GM12878 (cell line): ENCODE data around the gene AGAP1. TPM values are rescaled to one million over a fixed set of nuclear protein-coding genes. Genes with fewer than 3 reads are reported as not detected.

Experiments
- ATAC-seq: fragments of 200-7000 bp; cut with Tn5 transposase; 3 replicates; pipeline ENCODE4 v1.9.1; 2020; ENCODE audit warnings: mild to moderate bottlenecking, moderate library complexity
- BruUV-seq: library from RNA; stranded (reverse); fragments of 400-500 nt; replicated peaks from 2 replicates; lab custom pipeline; 2021; lab: Mats Ljungman, UMichigan
- CTCF ChIA-PET: fragments of 300-600 bp; sonication (Branson Sonifier 250); formaldehyde crosslinking; extraction: SDS; loops from one replicate; lab custom pipeline; 2021; ENCODE audit warnings: inconsistent platforms; lab: Yijun Ruan, JAX
- POLR2A ChIA-PET: fragments of 350-600 bp; formaldehyde crosslinking; extraction: SDS; loops from one replicate; lab custom pipeline; 2021; ENCODE audit warnings: inconsistent platforms; lab: Charles Lee
- RAD21 ChIA-PET: fragments of 300-600 bp; sonication (Branson Sonifier 250); formaldehyde crosslinking; loops from one replicate; lab custom pipeline; 2023; ENCODE audit warnings: antibody characterized with exemption; ENCODE audit not compliant: unreplicated experiment; lab: Charles Lee
- SMC1A ChIA-PET: fragments of 300-600 bp; sonication (Branson Sonifier 250); formaldehyde crosslinking; loops from one replicate; lab custom pipeline; 2023; ENCODE audit not compliant: unreplicated experiment, uncharacterized antibody; lab: Charles Lee
- DNase-seq: peaks from one replicate; pipeline ENCODE4 v3.0.0-alpha.2; 2011; ENCODE audit warnings: low read depth, low spot score
- FAIRE-seq: peaks from 3 replicates; lab custom pipeline; 2011; peaks lifted over from hg19 to GRCh38; lab: Jason Lieb, UNC
- H2AFZ ChIP-seq: 2 replicates; pipeline ENCODE4 v1.6.0; 2011; ENCODE audit warnings: low read depth, low read length, control low read depth; ENCODE audit not compliant: control insufficient read depth
- H3K27ac ChIP-seq: 2 replicates; pipeline ENCODE4 v1.5.1; 2011; ENCODE audit warnings: control low read depth; ENCODE audit not compliant: control insufficient read depth, insufficient read depth
- H3K27me3 ChIP-seq, 2 experiments: replicated peaks in 1 of 2; 2 replicates each; pipeline versions ENCODE4 v1.6.0 to v1.6.1; 2011; ENCODE audit warnings: low read length in 1 of 2; ENCODE audit not compliant: control insufficient read depth in 2 of 2, insufficient read depth in 2 of 2
- H3K36me3 ChIP-seq, 2 experiments: 2 replicates each; pipeline ENCODE4 v1.5.1; 2011; ENCODE audit warnings: low read length in 1 of 2; ENCODE audit not compliant: control insufficient read depth in 2 of 2, insufficient read depth in 2 of 2
- H3K4me1 ChIP-seq: 2 replicates; pipeline ENCODE4 v1.6.1; 2011; ENCODE audit warnings: mild to moderate bottlenecking, low read length, moderate library complexity, mixed read lengths; ENCODE audit not compliant: control insufficient read depth, insufficient read depth
- H3K4me2 ChIP-seq: 2 replicates; pipeline ENCODE4 v1.6.0; 2011; ENCODE audit warnings: control low read depth; ENCODE audit not compliant: control insufficient read depth, insufficient read depth
- H3K4me3 ChIP-seq: fragments of 200-600 bp; sonication (generic); 2 replicates; pipeline ENCODE4 v1.5.1; 2016
- H3K79me2 ChIP-seq: 2 replicates; pipeline ENCODE4 v1.6.0; 2011; ENCODE audit warnings: low read length; ENCODE audit not compliant: control insufficient read depth, insufficient read depth
- H3K9ac ChIP-seq: 2 replicates; pipeline ENCODE4 v1.8.0; 2011; ENCODE audit warnings: low read length, control low read depth, mixed read lengths; ENCODE audit not compliant: control insufficient read depth, insufficient read depth
- H3K9me3 ChIP-seq: replicated peaks from 3 replicates; pipeline ENCODE4 v1.5.1; 2011; ENCODE audit warnings: mild to moderate bottlenecking, low read length; ENCODE audit not compliant: control insufficient read depth, insufficient read depth
- H4K20me1 ChIP-seq: 2 replicates; pipeline ENCODE4 v1.6.0; 2011; ENCODE audit not compliant: control insufficient read depth, insufficient read depth
- ESRRA ChIP-seq: IDR thresholded peaks from 2 replicates; pipeline ENCODE4 v1.6.1; 2012; ENCODE audit warnings: mild to moderate bottlenecking, low read length, improper control_type of control experiment
- HDAC6 ChIP-seq: fragments of 200-600 bp; sonication (generic); IDR thresholded peaks from one replicate; pipeline ENCODE4 v1.8.0; 2017; ENCODE audit warnings: antibody characterized with exemption; ENCODE audit not compliant: unreplicated experiment
- KLF5 ChIP-seq: fragments of 450-650 bp; IDR thresholded peaks from 2 replicates; pipeline ENCODE4 v1.6.1; 2014; ENCODE audit warnings: mild to moderate bottlenecking; ENCODE audit not compliant: partially characterized antibody
- WGBS: methylation state at CpG from one replicate; pipeline ENCODE4 v1.1.6; 2016; ENCODE audit warnings: low lambda C conversion rate; ENCODE audit not compliant: insufficient replicate concordance, insufficient coverage; ENCODE audit errors: missing lambda C conversion rate; 5-methylcytosine and 5-hydroxymethylcytosine counted together
- in situ Hi-C: fragments of 300-500 bp; cut with MboI; formaldehyde crosslinking; loops from 9 replicates; pipeline ENCODE4 v1.14.3; 2018; ENCODE audit warnings: mixed read lengths
- intact Hi-C: fragments of 100-400 bp; cut with micrococcal nuclease; formaldehyde crosslinking; loops from one replicate; pipeline ENCODE4 v1.14.2; 2022; ENCODE audit not compliant: unreplicated experiment
- polyA plus RNA-seq, 11 experiments: library from polyadenylated mRNA; depleted of rRNA in 4 of 11; unstranded in 6 of 11; stranded (reverse) in 5 of 11; fragments of >200 nt; fragmentation: Nextera tagmentation in 4 of 11; fragmentation: Illumina TruSeq in 1 of 11; extraction: Ambion mirVana in 4 of 11; extraction: Trizol in 1 of 11; gene quantifications; 1 replicate in 1 of 11; 2 replicates in 10 of 11; pipeline versions ENCODE4 v1.2.1 to v1.2.3, GENCODE V29; 2011 to 2016; ENCODE audit warnings: inconsistent platforms in 2 of 11, missing spikeins in 2 of 11, low read depth in 1 of 11
- total RNA-seq, 4 experiments: library from RNA; depleted of rRNA in 3 of 4; stranded (reverse); fragments of >200 nt in 3 of 4; fragmentation: Illumina TruSeq in 1 of 4; extraction: Trizol in 1 of 4; gene quantifications; 2 replicates each; pipeline versions ENCODE4 v1.2.1 to v1.2.3, GENCODE V29; 2013 to 2021
- TF ChIP-seq, protein P1 (sequence below): fragments of 450-650 bp; IDR thresholded peaks from 2 replicates; pipeline ENCODE4 v1.6.1; 2017; ENCODE audit warnings: low read depth, mild to moderate bottlenecking, moderate library complexity

The AGAP1 gene
- total and polyA plus RNA-seq, 10 of the 15 experiments (the other 5 are each of a cell fraction or from before 2014, with no cell fraction given): 0.05 to 0.15 (median 0.06) TPM; not detected in 7

DNA sequence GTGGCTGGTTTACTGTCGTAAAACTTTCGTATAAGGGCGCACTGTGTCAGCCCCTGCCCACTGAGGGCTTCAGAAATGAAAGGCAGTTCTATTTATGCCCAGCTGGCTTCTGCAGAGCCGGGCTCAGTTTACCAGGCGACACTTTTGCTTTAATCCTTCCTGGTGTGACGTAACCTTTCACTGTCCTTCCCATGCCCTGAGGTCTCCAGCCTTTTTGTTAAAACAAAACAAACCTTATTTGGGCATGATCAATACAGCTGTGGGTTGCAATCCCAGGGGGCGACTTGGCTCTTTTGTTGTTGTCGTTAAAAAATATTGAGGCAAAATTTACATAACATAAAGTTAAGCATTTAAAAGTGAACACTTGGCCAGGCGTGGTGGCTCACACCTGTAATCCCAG lies 85.3 kb downstream of the AGAP1 start (continued):
- TF ChIP-seq, protein P1, sequence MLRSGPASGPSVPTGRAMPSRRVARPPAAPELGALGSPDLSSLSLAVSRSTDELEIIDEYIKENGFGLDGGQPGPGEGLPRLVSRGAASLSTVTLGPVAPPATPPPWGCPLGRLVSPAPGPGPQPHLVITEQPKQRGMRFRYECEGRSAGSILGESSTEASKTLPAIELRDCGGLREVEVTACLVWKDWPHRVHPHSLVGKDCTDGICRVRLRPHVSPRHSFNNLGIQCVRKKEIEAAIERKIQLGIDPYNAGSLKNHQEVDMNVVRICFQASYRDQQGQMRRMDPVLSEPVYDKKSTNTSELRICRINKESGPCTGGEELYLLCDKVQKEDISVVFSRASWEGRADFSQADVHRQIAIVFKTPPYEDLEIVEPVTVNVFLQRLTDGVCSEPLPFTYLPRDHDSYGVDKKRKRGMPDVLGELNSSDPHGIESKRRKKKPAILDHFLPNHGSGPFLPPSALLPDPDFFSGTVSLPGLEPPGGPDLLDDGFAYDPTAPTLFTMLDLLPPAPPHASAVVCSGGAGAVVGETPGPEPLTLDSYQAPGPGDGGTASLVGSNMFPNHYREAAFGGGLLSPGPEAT: no peak

DNA sequence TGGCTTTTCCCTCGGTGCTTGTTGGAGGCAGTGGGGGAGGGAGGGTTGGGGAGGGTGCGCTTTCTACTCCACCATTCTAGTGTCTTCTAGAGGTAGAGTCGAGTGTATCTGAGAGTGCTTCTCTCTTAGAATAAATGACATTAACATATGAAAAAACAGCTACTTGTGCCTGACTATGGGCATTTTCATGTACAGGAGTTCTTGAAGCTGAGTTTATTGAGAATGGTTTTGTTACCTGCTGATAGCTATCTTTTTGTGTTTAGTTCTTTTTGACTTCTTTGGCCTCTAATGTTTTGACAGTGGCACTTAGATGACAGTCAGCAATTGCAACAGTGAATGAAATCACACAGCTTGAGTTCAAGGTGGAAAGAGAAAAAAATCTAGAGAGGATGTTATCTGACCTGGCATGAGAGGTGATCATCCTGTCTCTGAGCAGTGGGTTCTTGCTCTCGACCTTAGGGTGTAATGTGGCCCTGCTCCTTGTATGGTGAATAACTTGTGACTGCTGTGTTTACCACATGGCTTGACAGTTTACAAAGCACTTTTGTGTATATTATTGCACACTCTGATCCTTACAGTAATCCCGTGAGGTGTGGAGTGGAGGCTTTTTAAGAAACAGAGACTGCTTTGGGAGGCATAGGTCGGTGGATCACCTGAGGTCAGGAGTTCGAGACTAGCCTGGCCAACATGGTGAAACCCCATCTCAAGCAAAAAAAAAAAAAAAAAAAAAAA lies 86.7 kb downstream of the AGAP1 start:
- in situ Hi-C loops: no loop called here
- no peak overlapping the region for H3K4me2 ChIP-seq
- 4% methylated on average over 7 of the region's 7 CpGs for WGBS
- no TSS peak for BruUV-seq
- H3K9ac ChIP-seq: no peak overlapping the region
- ATAC-seq: no peak
- RAD21 ChIA-PET: no interaction called here
- TF ChIP-seq HDAC6: no peak
- TF ChIP-seq, protein P1: no peak
- TF ChIP-seq ESRRA: no peak
- no peak for TF ChIP-seq KLF5
- TF ChIP-seq, all 136 proteins: peak for 0
- no peaks in the 10 kb centered on the region for H3K4me1 ChIP-seq
- POLR2A ChIA-PET: no interaction called here
- no peak for FAIRE-seq
- CTCF ChIA-PET: interaction anchor here (1.0 to 1.9 kb wide), 2 partner anchors 13 to 15 kb away, joined by 4 to 5 read pairs; no protein-coding TSS in a partner anchor
- H3K27ac ChIP-seq: no peak overlapping the region
- H3K4me3 ChIP-seq: no peak overlapping the region
- intact Hi-C loops: no loop called here
- H3K36me3 ChIP-seq: no peaks in the 10 kb centered on the region
- no peaks in the 10 kb centered on the region for H3K9me3 ChIP-seq
- no peak for DNase-seq
- H2AFZ ChIP-seq: no peak overlapping the region
- no peaks in the 10 kb centered on the region for H3K27me3 ChIP-seq
- no peaks in the 10 kb centered on the region for H3K79me2 ChIP-seq
- H4K20me1 ChIP-seq: no peaks in the 10 kb centered on the region
- SMC1A ChIA-PET: no interaction called here
